Panc1 (cell line): ENCODE measurements around the gene TFCP2L1. TPM values are rescaled to one million over a fixed set of nuclear protein-coding genes. Genes with fewer than 3 reads are reported as not detected.

Experiments
- ATAC-seq: fragments of 200-7000 bp; cut with Tn5 transposase; 2 replicates; pipeline ENCODE4 v1.9.1; 2020; ENCODE audit warnings: mild to moderate bottlenecking, moderate library complexity
- BruUV-seq: library from RNA; stranded (reverse); fragments of 400-500 nt; replicated peaks from 2 replicates; lab custom pipeline; 2021; lab: Mats Ljungman, UMichigan
- CTCF ChIA-PET: fragments of 300-600 bp; sonication (Branson Sonifier 250); formaldehyde crosslinking; loops from one replicate; lab custom pipeline; 2022; ENCODE audit warnings: antibody characterized with exemption; lab: Charles Lee
- POLR2A ChIA-PET: fragments of 300-600 bp; sonication (Branson Sonifier 250); formaldehyde crosslinking; loops from one replicate; lab custom pipeline; 2022; ENCODE audit warnings: antibody characterized with exemption; lab: Charles Lee
- DNase-seq: peaks from one replicate; pipeline ENCODE4 v3.0.0-alpha.2; 2010; ENCODE audit warnings: low read depth, low spot score
- H3K27ac ChIP-seq: 2 replicates; pipeline ENCODE4 v1.5.1; 2011; ENCODE audit warnings: mild to moderate bottlenecking, low read length, inconsistent platforms
- H3K27me3 ChIP-seq: fragments of 200-500 bp; sonication (Bioruptor generic); 2 replicates; pipeline ENCODE4 v1.6.0; 2014; ENCODE audit warnings: low read length, inconsistent platforms; ENCODE audit not compliant: control insufficient read depth, insufficient read depth
- H3K36me3 ChIP-seq: fragments of 200-500 bp; sonication (Bioruptor generic); 2 replicates; pipeline ENCODE4 v1.5.1; 2014; ENCODE audit warnings: inconsistent platforms, mild to moderate bottlenecking, low read length, moderate library complexity; ENCODE audit not compliant: control insufficient read depth, insufficient read depth
- H3K4me1 ChIP-seq: 2 replicates; pipeline ENCODE4 v1.5.1; 2011; ENCODE audit warnings: inconsistent platforms, mild to moderate bottlenecking, low read length, moderate library complexity; ENCODE audit not compliant: control insufficient read depth, insufficient read depth
- H3K4me3 ChIP-seq, 2 experiments: 2 replicates each; pipeline ENCODE4 v1.5.1; 2011 to 2012; ENCODE audit warnings: low read depth in 2 of 2, low read length in 2 of 2, mild to moderate bottlenecking in 2 of 2, inconsistent platforms in 1 of 2, moderate library complexity in 1 of 2
- H3K9me3 ChIP-seq: fragments of 200-500 bp; sonication (Bioruptor generic); 2 replicates; pipeline ENCODE4 v1.5.1; 2014; ENCODE audit warnings: low read depth, mild to moderate bottlenecking, inconsistent platforms, low read length, moderate library complexity; ENCODE audit not compliant: control insufficient read depth, insufficient read depth
- CTCF ChIP-seq: fragments of 450-650 bp; IDR thresholded peaks from 2 replicates; pipeline ENCODE4 v1.5.1; 2017; ENCODE audit warnings: mild to moderate bottlenecking
- POLR2AphosphoS5 ChIP-seq: IDR thresholded peaks from 2 replicates; pipeline ENCODE4 v1.6.1; 2012; ENCODE audit warnings: mild to moderate bottlenecking, low read depth, low read length, moderate library complexity
- REST ChIP-seq, 2 experiments: IDR thresholded peaks; 2 replicates each; pipeline ENCODE4 v1.6.1; 2011 to 2012; ENCODE audit warnings: low read depth in 2 of 2, control low read depth in 1 of 2, low read length in 1 of 2, mild to moderate bottlenecking in 1 of 2, moderate library complexity in 1 of 2; ENCODE audit not compliant: insufficient read depth in 1 of 2
- SIN3A ChIP-seq: IDR thresholded peaks from 2 replicates; pipeline ENCODE4 v1.6.1; 2012; ENCODE audit warnings: low read depth, mild to moderate bottlenecking, low read length, moderate library complexity, borderline replicate concordance; ENCODE audit not compliant: insufficient read depth
- TCF7L2 ChIP-seq: IDR thresholded peaks from 2 replicates; pipeline ENCODE4 v1.6.1; 2011; ENCODE audit warnings: mild to moderate bottlenecking, low read depth, low read length, inconsistent platforms
- in situ Hi-C: cut with HindIII; loops from 2 replicates; pipeline ENCODE4 v1.10.0; 2016; ENCODE audit warnings: low sequenced_read_pairs, low pct_unique_long_range_greater_than_20kb
- intact Hi-C: fragments of 100-400 bp; cut with micrococcal nuclease; formaldehyde crosslinking; loops from one replicate; pipeline ENCODE4 v1.10.0; 2022; ENCODE audit not compliant: unreplicated experiment
- total RNA-seq: library from RNA; stranded (reverse); gene quantifications from one replicate; pipeline ENCODE4 v1.2.1, GENCODE V29; 2021; ENCODE audit not compliant: unreplicated experiment

The TFCP2L1 gene
- total RNA-seq, 1 experiment from 2014 or later, result 4.9 TPM

GRCh38 chr2:121234144-121234543, 50.9 kb downstream of the TFCP2L1 start:
- ChIA-PET CTCF (interaction anchor here (0.6 kb wide), 2 partner anchors 142 to 297 kb away, joined by 3 to 8 read pairs; no protein-coding TSS in a partner anchor), POLR2A (no interaction called here)
- ATAC-seq (no peak), DNase-seq (no peak)
- in situ Hi-C loops, result no loop called here
- TF ChIP-seq TCF7L2 (no peak), POLR2AphosphoS5 (no peak)
- H3K27me3 ChIP-seq, result no peaks in the 10 kb centered on the region
- no TSS peak for BruUV-seq
- H3K9me3 ChIP-seq, result no peaks in the 10 kb centered on the region
- H3K4me1 ChIP-seq, result no peaks in the 10 kb centered on the region
- H3K4me3 ChIP-seq, result no peak overlapping the region
- no peak overlapping the region for H3K27ac ChIP-seq
- intact Hi-C loops, result no loop called here
- no peaks in the 10 kb centered on the region for H3K36me3 ChIP-seq

- intact Hi-C loops, result no loop called here
- no peaks in the 10 kb centered on the region for H3K27me3 ChIP-seq
- CTCF ChIA-PET, result interaction anchor here (0.6 kb wide), 2 partner anchors 142 to 298 kb away, joined by 3 to 8 read pairs; no protein-coding TSS in a partner anchor
- ATAC-seq (no peak), DNase-seq (no peak)
- TF ChIP-seq SIN3A (no peak), REST (IDR thresholded peaks at IDR 0.05; ENCODE audit: insufficient read depth in 1 of 2, low read depth in 2 of 2, low read length in 1 of 2) (no peak), CTCF (no peak), POLR2AphosphoS5 (no peak), TCF7L2 (no peak)
- H3K4me1 ChIP-seq, result no peaks in the 10 kb centered on the region
- in situ Hi-C loops, result no loop called here
- H3K27ac ChIP-seq, result no peak overlapping the region
- no peak overlapping the region for H3K4me3 ChIP-seq
- BruUV-seq, result no TSS peak
- H3K36me3 ChIP-seq, result no peaks in the 10 kb centered on the region
- POLR2A ChIA-PET, result no interaction called here
- no peaks in the 10 kb centered on the region for H3K9me3 ChIP-seq
Observed at GRCh38 chr2:121233486-121234110, 51.4 kb downstream of the TFCP2L1 start.

- CTCF ChIA-PET, result no interaction called here
- ATAC-seq, result no peak
- POLR2A ChIA-PET, result no interaction called here
Observed at GRCh38 chr2:121232626-121233265, 52.3 kb downstream of the TFCP2L1 start.

More at GRCh38 chr2:121232626-121233265, 52.3 kb downstream of the TFCP2L1 start:
- no peak for DNase-seq
- Histone ChIP-seq H3K36me3 (no peaks in the 10 kb centered on the region), H3K4me3 (no peak overlapping the region), H3K27ac (no peak overlapping the region), H3K9me3 (no peaks in the 10 kb centered on the region), H3K4me1 (no peaks in the 10 kb centered on the region), H3K27me3 (no peaks in the 10 kb centered on the region)
- intact Hi-C loops (no loop called here), in situ Hi-C loops (no loop called here)
- no TSS peak for BruUV-seq
- TF ChIP-seq SIN3A, result no peak
- TF ChIP-seq TCF7L2, result no peak
- TF ChIP-seq CTCF, result no peak
- no peak for TF ChIP-seq POLR2AphosphoS5
- no peak for TF ChIP-seq REST (IDR thresholded peaks at IDR 0.05; ENCODE audit: insufficient read depth in 1 of 2, low read depth in 2 of 2, low read length in 1 of 2)
